HepG2 (cell line): ENCODE results near the gene NEURL1. TPM values are rescaled to one million over a fixed set of nuclear protein-coding genes. Genes with fewer than 3 reads are reported as not detected.

Experiments used
- CAMTA2 ChIP-seq: sonication (generic); formaldehyde crosslinking; IDR thresholded peaks from 2 replicates; pipeline ENCODE4 v1.4.0; 2020; ENCODE audit warnings: mild to moderate bottlenecking, missing genetic modification reagents, borderline replicate concordance
- DRAP1 ChIP-seq: IDR thresholded peaks from 2 replicates; pipeline ENCODE4 v1.6.1; 2016; ENCODE audit warnings: missing genetic modification reagents, missing compliant biosample characterization
- DZIP1 ChIP-seq: sonication (generic); formaldehyde crosslinking; IDR thresholded peaks from 2 replicates; pipeline ENCODE4 v1.5.0; 2020; ENCODE audit warnings: mild to moderate bottlenecking, missing genetic modification reagents
- ETV5 ChIP-seq: IDR thresholded peaks from 2 replicates; pipeline ENCODE4 v1.6.1; 2018; ENCODE audit warnings: missing biosample characterization, missing genetic modification reagents, inconsistent platforms, borderline replicate concordance
- EZH2 ChIP-seq: conservative IDR thresholded peaks from 2 replicates; pipeline ENCODE4 v1.6.1; 2012; ENCODE audit warnings: mild to moderate bottlenecking, low read depth, low read length, moderate library complexity
- GTF2F1 ChIP-seq: fragments of 150-350 bp; IDR thresholded peaks from 2 replicates; pipeline ENCODE4 v1.6.1; 2014; ENCODE audit warnings: low read length
- HHEX ChIP-seq: IDR thresholded peaks from 2 replicates; pipeline ENCODE4 v1.6.1; 2016; ENCODE audit warnings: control low read depth
- HMGXB4 ChIP-seq, 2 experiments: sonication (generic) in 1 of 2; formaldehyde crosslinking in 1 of 2; IDR thresholded peaks; 2 replicates each; pipeline versions ENCODE4 v1.4.0 to v1.6.1; 2018 to 2020; ENCODE audit warnings: missing genetic modification reagents in 2 of 2, borderline replicate concordance in 1 of 2, low read depth in 1 of 2, mild to moderate bottlenecking in 1 of 2, missing biosample characterization in 1 of 2
- KDM6A ChIP-seq: IDR thresholded peaks from 2 replicates; pipeline ENCODE4 v1.6.1; 2016; ENCODE audit warnings: low read depth
- KLF15 ChIP-seq: sonication (generic); formaldehyde crosslinking; IDR thresholded peaks from 2 replicates; pipeline ENCODE4 v1.8.1; 2023; ENCODE audit warnings: borderline replicate concordance, mild to moderate bottlenecking, inconsistent platforms, missing genetic modification reagents, mixed read lengths
- MAF1 ChIP-seq: sonication (generic); formaldehyde crosslinking; IDR thresholded peaks from 2 replicates; pipeline ENCODE4 v1.5.0; 2020; ENCODE audit warnings: missing genetic modification reagents, borderline replicate concordance
- NCOA1 ChIP-seq: sonication (generic); formaldehyde crosslinking; IDR thresholded peaks from 2 replicates; pipeline ENCODE4 v1.9.0; 2021; ENCODE audit warnings: missing genetic modification reagents
- RORA ChIP-seq: sonication (generic); formaldehyde crosslinking; IDR thresholded peaks from 2 replicates; pipeline ENCODE4 v1.5.0; 2020; ENCODE audit warnings: mild to moderate bottlenecking, missing genetic modification reagents, moderate library complexity
- SP4 ChIP-seq: sonication (generic); formaldehyde crosslinking; IDR thresholded peaks from 2 replicates; pipeline ENCODE4 v1.8.1; 2023; ENCODE audit warnings: mild to moderate bottlenecking, missing genetic modification reagents
- SRF ChIP-seq: IDR thresholded peaks from 2 replicates; pipeline ENCODE4 v1.6.1; 2011; ENCODE audit warnings: mild to moderate bottlenecking, low read depth, low read length, moderate library complexity
- TFDP1 ChIP-seq: IDR thresholded peaks from 2 replicates; pipeline ENCODE4 v1.6.1; 2016; ENCODE audit warnings: missing compliant biosample characterization, missing genetic modification reagents, borderline replicate concordance
- ZBTB2 ChIP-seq: sonication (generic); formaldehyde crosslinking; IDR thresholded peaks from 2 replicates; pipeline ENCODE4 v1.8.0; 2022; ENCODE audit warnings: low read depth, missing genetic modification reagents
- ZFP1 ChIP-seq: IDR thresholded peaks from 2 replicates; pipeline ENCODE4 v1.6.1; 2016
- ZNF446 ChIP-seq: sonication (generic); formaldehyde crosslinking; IDR thresholded peaks from 2 replicates; pipeline ENCODE4 v1.5.0; 2020; ENCODE audit warnings: mild to moderate bottlenecking, missing genetic modification reagents
- ZNF616 ChIP-seq: sonication (generic); formaldehyde crosslinking; IDR thresholded peaks from 2 replicates; pipeline ENCODE4 v1.5.0; 2020; ENCODE audit warnings: low read depth, mild to moderate bottlenecking, missing genetic modification reagents
- ZNF660 ChIP-seq: sonication (generic); formaldehyde crosslinking; IDR thresholded peaks from 2 replicates; pipeline ENCODE4 v1.5.1; 2020; ENCODE audit warnings: mild to moderate bottlenecking, low read depth, missing genetic modification reagents, borderline replicate concordance
- ZNF674 ChIP-seq: sonication (generic); formaldehyde crosslinking; IDR thresholded peaks from 2 replicates; pipeline ENCODE4 v1.5.0; 2020; ENCODE audit warnings: low read depth, mild to moderate bottlenecking, missing genetic modification reagents
- ZNF678 ChIP-seq: sonication (generic); formaldehyde crosslinking; IDR thresholded peaks from 2 replicates; pipeline ENCODE4 v1.4.0; 2020; ENCODE audit warnings: mild to moderate bottlenecking, missing genetic modification reagents
- ZNF75D ChIP-seq: sonication (generic); formaldehyde crosslinking; IDR thresholded peaks from 2 replicates; pipeline ENCODE4 v1.8.1; 2023; ENCODE audit warnings: missing genetic modification reagents, mild to moderate bottlenecking, borderline replicate concordance
- polyA plus RNA-seq, 8 experiments: library from polyadenylated mRNA; depleted of rRNA in 3 of 8; stranded (reverse) in 7 of 8; unstranded in 1 of 8; fragments of >200 nt; fragmentation: Illumina TruSeq in 4 of 8; extraction: Trizol in 4 of 8; gene quantifications; 2 replicates each; pipeline versions ENCODE4 v1.2.1 to v1.2.3, GENCODE V29; 2011 to 2016; ENCODE audit warnings: low read depth in 4 of 8, missing spikeins in 1 of 8, mixed read lengths in 1 of 8; ENCODE audit not compliant: insufficient read depth in 1 of 8
- total RNA-seq, 5 experiments: library from RNA; depleted of rRNA; stranded (reverse); fragments of >200 nt; fragmentation: Illumina TruSeq; extraction: Trizol; gene quantifications; 2 replicates each; pipeline ENCODE4 v1.2.3, GENCODE V29; 2016; ENCODE audit warnings: low read depth in 1 of 5

NEURL1 gene
- total and polyA plus RNA-seq, 2 of the 13 experiments (the other 11 are each of a cell fraction or from before 2014, with no cell fraction given): not detected

- TF ChIP-seq TFDP1 (no peak; the same call in 1 of the 2 replicates), SP4 (CRISPR knock-in tag) (0 out of 2 replicates have a peak, but pooled peaks have one; percentile 58), EZH2 (no peak), DRAP1 (no peak), NCOA1 (CRISPR knock-in tag) (no peak), KDM6A (peak; percentile 64; the same call in 1 of the 2 replicates), ZNF660 (CRISPR knock-in tag) (no peak), MAF1 (CRISPR knock-in tag) (no peak), CAMTA2 (CRISPR knock-in tag) (no peak), ZBTB2 (CRISPR knock-in tag) (no peak), ETV5 (CRISPR knock-in tag) (peak; percentile 99), KLF15 (CRISPR knock-in tag) (no peak), ZNF446 (CRISPR knock-in tag) (no peak), HHEX (CRISPR knock-in tag) (no peak; the same call in 1 of the 2 replicates), HMGXB4 (CRISPR knock-in tag; IDR thresholded peaks at IDR 0.05; ENCODE audit: borderline replicate concordance in 1 of 2, low read depth in 1 of 2) (0 out of 4 replicates have a peak, but pooled peaks of 1 of the 2 experiments have one; percentile 21), SRF (no peak), ZNF75D (CRISPR knock-in tag) (no peak), DZIP1 (CRISPR knock-in tag) (no peak), ZNF616 (CRISPR knock-in tag) (0 out of 2 replicates have a peak, but pooled peaks have one; percentile 65), ZNF674 (no peak), ZNF678 (CRISPR knock-in tag) (no peak), GTF2F1 (no peak), RORA (CRISPR knock-in tag) (no peak), ZFP1 (CRISPR knock-in tag) (no peak)
Observed at GRCh38 chr10:103578782-103579382, 85.4 kb downstream of the NEURL1 start (continued).
